Transverse colon (tissue), 4 donors: ENCODE measurements around the gene UNC13B. TPM values are rescaled to one million over a fixed set of nuclear protein-coding genes. Genes with fewer than 3 reads are reported as not detected.

Experiments
- DNase-seq: peaks from one replicate; pipeline ENCODE4 v3.0.0-alpha.2; 2019
- H3K27ac ChIP-seq, 4 donors: fragments of 200-600 bp; sonication (generic); 2 replicates each; pipeline ENCODE4 v1.5.1; 2016 to 2018; ENCODE audit warnings: inconsistent platforms in 4 of 4
- H3K27me3 ChIP-seq: fragments of 200-600 bp; sonication (generic); 2 replicates; pipeline ENCODE4 v1.5.1; 2017; ENCODE audit warnings: inconsistent platforms
- H3K36me3 ChIP-seq, 4 donors: fragments of 200-600 bp; sonication (generic); 2 replicates each; pipeline ENCODE4 v1.5.1; 2017 to 2019; ENCODE audit warnings: inconsistent platforms in 4 of 4
- H3K4me1 ChIP-seq, 4 donors: fragments of 200-600 bp; sonication (generic); 2 replicates each; pipeline ENCODE4 v1.5.1; 2017 to 2020; ENCODE audit warnings: inconsistent platforms in 4 of 4
- H3K4me3 ChIP-seq, 4 donors: fragments of 200-600 bp; sonication (generic); 1 replicate in 1 of 4; 2 replicates in 3 of 4; pipeline versions ENCODE4 v1.5.1 to v1.6.1; 2017 to 2019; ENCODE audit warnings: inconsistent platforms in 4 of 4
- H3K9me3 ChIP-seq, 2 donors: fragments of 200-600 bp; sonication (generic); 2 replicates each; pipeline ENCODE4 v1.5.1; 2017 to 2019; ENCODE audit warnings: inconsistent platforms in 2 of 2
- EP300 ChIP-seq: sonication (generic); formaldehyde crosslinking; IDR thresholded peaks from one replicate; pipeline ENCODE4 v1.6.1; 2017; ENCODE audit warnings: antibody characterized with exemption, low read depth
- POLR2A ChIP-seq: fragments of 450-650 bp; IDR thresholded peaks from one replicate; pipeline ENCODE4 v1.6.1; 2016; ENCODE audit warnings: antibody characterized with exemption, mild to moderate bottlenecking, moderate library complexity
- POLR2AphosphoS5 ChIP-seq, 3 donors: sonication (generic); formaldehyde crosslinking; IDR thresholded peaks; one replicate each; pipeline ENCODE4 v1.6.1; 2016; ENCODE audit warnings: antibody characterized with exemption in 3 of 3
- WGBS, 2 donors: methylation state at CpG; one replicate each; pipeline ENCODE4 v1.1.5; 2018; ENCODE audit warnings: low coverage in 1 of 2; 5-methylcytosine and 5-hydroxymethylcytosine counted together
- in situ Hi-C, 4 donors: fragments of 200-750 bp; cut with MboI; loops; one replicate each; pipeline versions ENCODE4 v1.15.0 to v1.15.1; 2017; ENCODE audit warnings: low sequenced_read_pairs in 3 of 4, low pct_ligation_motif_present in 1 of 4, low pct_unique_long_range_greater_than_20kb in 1 of 4
- intact Hi-C: fragments of 100-400 bp; cut with DNase I; formaldehyde crosslinking; loops from one replicate; pipeline ENCODE4 v1.15.1; 2023; ENCODE audit warnings: low total_unique reads
- total RNA-seq, 4 donors: library from RNA; depleted of rRNA; stranded (reverse); fragments of >200 nt; gene quantifications; one replicate each; pipeline ENCODE4 v1.1.0, GENCODE V29; 2016
- TF ChIP-seq, protein P1 (sequence below), 5 experiments: fragments of 200-600 bp in 3 of 5; fragments of 450-650 bp in 2 of 5; sonication (generic) in 3 of 5; IDR thresholded peaks; 1 replicate in 2 of 5; 2 replicates in 3 of 5; pipeline ENCODE4 v1.5.1; 2016 to 2017; ENCODE audit warnings: antibody characterized with exemption in 5 of 5, inconsistent platforms in 3 of 5, mild to moderate bottlenecking in 2 of 5, moderate library complexity in 1 of 5

Gene UNC13B
- total RNA-seq, 4 donors from 2014 or later = 52.1 to 67.0 (median 58.9) TPM

DNA sequence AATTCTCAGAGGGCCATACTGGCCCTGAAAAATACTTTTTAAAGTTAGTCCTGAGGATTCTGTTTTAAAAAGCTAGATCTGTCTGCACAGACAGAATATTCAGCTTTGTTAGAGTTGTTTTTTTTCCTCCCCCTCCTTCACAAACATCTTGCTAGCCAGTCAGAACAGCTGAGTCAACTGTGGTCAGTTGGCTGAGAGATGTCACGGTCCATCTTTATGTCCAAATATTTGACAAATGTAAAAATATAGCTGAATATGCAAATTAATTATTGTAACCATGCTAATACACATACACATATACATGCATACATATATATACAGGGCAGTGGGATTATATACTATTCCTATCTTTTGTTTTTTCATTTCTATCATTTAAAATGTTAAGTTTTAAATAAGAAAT is 33.9 kb downstream of the UNC13B start:
- Histone ChIP-seq H3K9me3 (peaks cover 17 to 22% of the 10 kb centered on the region in 2 donors), H3K4me3 (no peak overlapping the region), H3K4me1 (no peaks in the 10 kb centered on the region), H3K27me3 (no peaks in the 10 kb centered on the region), H3K27ac (no peak overlapping the region), H3K36me3 (peaks cover 0 to 10% (median 0%) of the 10 kb centered on the region in 4 donors)
- no peak for DNase-seq
- WGBS, 2 donors = 62 to 74% methylated on average over 1 of the region's 1 CpG
- intact Hi-C loops = no loop called here
- no peak for TF ChIP-seq POLR2AphosphoS5 (IDR thresholded peaks at IDR 0.05)
- TF ChIP-seq, protein P1, sequence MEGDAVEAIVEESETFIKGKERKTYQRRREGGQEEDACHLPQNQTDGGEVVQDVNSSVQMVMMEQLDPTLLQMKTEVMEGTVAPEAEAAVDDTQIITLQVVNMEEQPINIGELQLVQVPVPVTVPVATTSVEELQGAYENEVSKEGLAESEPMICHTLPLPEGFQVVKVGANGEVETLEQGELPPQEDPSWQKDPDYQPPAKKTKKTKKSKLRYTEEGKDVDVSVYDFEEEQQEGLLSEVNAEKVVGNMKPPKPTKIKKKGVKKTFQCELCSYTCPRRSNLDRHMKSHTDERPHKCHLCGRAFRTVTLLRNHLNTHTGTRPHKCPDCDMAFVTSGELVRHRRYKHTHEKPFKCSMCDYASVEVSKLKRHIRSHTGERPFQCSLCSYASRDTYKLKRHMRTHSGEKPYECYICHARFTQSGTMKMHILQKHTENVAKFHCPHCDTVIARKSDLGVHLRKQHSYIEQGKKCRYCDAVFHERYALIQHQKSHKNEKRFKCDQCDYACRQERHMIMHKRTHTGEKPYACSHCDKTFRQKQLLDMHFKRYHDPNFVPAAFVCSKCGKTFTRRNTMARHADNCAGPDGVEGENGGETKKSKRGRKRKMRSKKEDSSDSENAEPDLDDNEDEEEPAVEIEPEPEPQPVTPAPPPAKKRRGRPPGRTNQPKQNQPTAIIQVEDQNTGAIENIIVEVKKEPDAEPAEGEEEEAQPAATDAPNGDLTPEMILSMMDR (IDR thresholded peaks at IDR 0.05) = no peak
- in situ Hi-C loops = no loop called here

DNA sequence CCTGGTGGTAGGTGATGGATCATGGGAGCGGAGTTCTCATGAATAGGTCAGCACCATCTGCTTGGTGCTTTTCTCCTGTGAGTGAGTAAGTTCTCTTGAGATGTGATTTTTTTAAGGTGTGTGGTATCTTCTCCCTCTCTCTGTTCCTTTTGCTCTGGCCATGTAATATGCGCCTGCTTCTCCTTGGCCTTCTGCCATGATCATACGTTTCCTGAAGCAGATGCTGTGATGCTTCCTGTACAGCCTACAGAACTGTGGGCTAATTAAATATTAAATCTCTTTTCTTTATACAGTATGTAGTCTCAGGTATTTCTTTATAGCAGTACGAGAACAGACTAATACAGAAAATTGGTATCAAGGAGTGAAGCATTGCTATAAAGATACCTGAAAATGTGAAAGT is 36.4 kb downstream of the UNC13B start:
- intact Hi-C loops = no loop called here

DNA sequence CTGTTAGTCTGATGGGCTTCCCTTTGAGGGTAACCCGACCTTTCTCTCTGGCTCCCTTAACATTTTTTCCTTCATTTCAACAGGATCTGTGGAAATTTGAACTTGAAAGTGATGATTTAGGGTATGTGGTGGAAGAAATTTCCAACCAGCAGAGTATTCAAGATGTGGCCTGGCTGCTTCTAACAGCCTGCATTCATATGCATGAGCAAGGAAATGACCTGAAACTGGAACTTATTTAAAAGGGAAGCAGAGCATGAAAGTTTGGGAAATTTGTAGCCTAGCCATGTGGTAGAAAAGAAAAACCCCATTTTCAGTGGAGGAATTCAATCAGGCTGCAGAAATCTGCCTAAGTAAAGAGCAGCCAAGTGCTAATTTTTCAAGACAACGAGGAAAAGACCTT is 41.7 kb downstream of the UNC13B start:
- peaks cover 18 to 22% of the 10 kb centered on the region in 2 donors for H3K9me3 ChIP-seq
- no peaks in the 10 kb centered on the region for H3K27me3 ChIP-seq
- no peaks in the 10 kb centered on the region for H3K36me3 ChIP-seq
- H3K27ac ChIP-seq = no peak overlapping the region
- 78% methylated on average over 2 of the region's 2 CpGs; no CpG with 5 or more reads in 1 of the 2 donors for WGBS, 2 donors
- in situ Hi-C loops (no loop called here), intact Hi-C loops (no loop called here)
- no peaks in the 10 kb centered on the region for H3K4me1 ChIP-seq
- no peak for DNase-seq
- no peak overlapping the region for H3K4me3 ChIP-seq
- no peak for TF ChIP-seq EP300
- TF ChIP-seq POLR2AphosphoS5 (IDR thresholded peaks at IDR 0.05) = no peak
- no peak for TF ChIP-seq POLR2A
- TF ChIP-seq, protein P1 (IDR thresholded peaks at IDR 0.05) = no peak

More for the DNA sequence above, 36.4 kb downstream of the UNC13B start:
- Histone ChIP-seq H3K27me3 (no peaks in the 10 kb centered on the region), H3K9me3 (peaks cover under 1 to 9% of the 10 kb centered on the region in 2 donors), H3K4me3 (no peak overlapping the region), H3K36me3 (no peaks in the 10 kb centered on the region), H3K4me1 (no peaks in the 10 kb centered on the region), H3K27ac (no peak overlapping the region)
- DNase-seq = no peak
- in situ Hi-C loops = no loop called here
- no peak for TF ChIP-seq POLR2A
- no peak for TF ChIP-seq POLR2AphosphoS5 (IDR thresholded peaks at IDR 0.05)
- TF ChIP-seq EP300 = no peak
- 80 to 92% methylated on average over 3 to 4 of the region's 4 CpGs for WGBS, 2 donors

DNA sequence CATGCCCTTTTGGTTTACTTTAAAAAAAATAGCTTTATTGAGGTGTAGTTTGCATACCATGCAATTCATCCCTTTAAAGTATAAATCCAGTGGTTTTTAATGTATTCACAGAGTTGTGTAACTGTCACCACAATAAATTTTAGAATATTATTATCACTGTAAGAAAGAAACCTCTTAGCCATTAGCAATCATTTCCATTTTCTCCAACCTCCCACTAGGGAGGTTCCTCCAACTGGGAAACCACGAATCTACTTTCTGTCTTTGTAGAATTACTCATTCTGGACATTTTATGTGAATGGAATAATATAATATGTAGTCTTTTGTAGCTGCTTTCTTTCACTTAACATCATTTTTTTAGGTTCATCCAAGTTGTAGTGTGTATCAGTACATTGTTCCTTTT is 43.5 kb downstream of the UNC13B start:
- intact Hi-C loops = no loop called here
- H3K9me3 ChIP-seq = peaks cover 14 to 22% of the 10 kb centered on the region in 2 donors
- no peak for TF ChIP-seq POLR2AphosphoS5 (IDR thresholded peaks at IDR 0.05)
- TF ChIP-seq, protein P1 (IDR thresholded peaks at IDR 0.05) = no peak
- TF ChIP-seq EP300 = no peak
- no peak for TF ChIP-seq POLR2A
- no peaks in the 10 kb centered on the region for H3K36me3 ChIP-seq
- in situ Hi-C loops = no loop called here
- H3K27ac ChIP-seq = no peak overlapping the region
- no peak overlapping the region for H3K4me3 ChIP-seq
- 73 to 100% methylated on average over 1 of the region's 1 CpG for WGBS, 2 donors
- no peak for DNase-seq
- H3K4me1 ChIP-seq = no peaks in the 10 kb centered on the region
- no peaks in the 10 kb centered on the region for H3K27me3 ChIP-seq

DNA sequence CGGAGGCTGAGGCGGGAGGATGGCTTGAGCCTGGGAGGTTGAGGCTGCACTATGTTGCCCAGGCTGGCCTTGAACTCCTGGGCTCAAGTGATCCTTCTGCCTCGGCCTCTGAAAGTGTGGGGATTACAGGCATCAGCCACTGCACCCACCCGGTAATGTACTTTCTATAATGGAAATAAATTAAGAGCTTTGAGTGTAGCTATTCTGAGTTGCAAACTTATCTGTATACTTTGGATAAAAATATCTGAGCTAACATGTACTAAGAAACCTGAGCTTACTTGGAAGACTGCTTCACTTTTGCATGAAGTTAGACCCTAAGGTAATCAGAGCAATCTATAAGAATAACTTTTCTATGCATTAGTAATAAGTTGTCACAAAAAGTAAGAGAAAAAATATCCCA is 50.0 kb downstream of the UNC13B start:
- Histone ChIP-seq H3K4me1 (no peaks in the 10 kb centered on the region), H3K27ac (no peak overlapping the region), H3K36me3 (no peaks in the 10 kb centered on the region), H3K9me3 (no peaks in the 10 kb centered on the region), H3K4me3 (no peak overlapping the region), H3K27me3 (no peaks in the 10 kb centered on the region)
- in situ Hi-C loops (no loop called here), intact Hi-C loops (no loop called here)
- TF ChIP-seq EP300 (no peak), POLR2A (no peak), POLR2AphosphoS5 (IDR thresholded peaks at IDR 0.05) (no peak)
- TF ChIP-seq, protein P1 (IDR thresholded peaks at IDR 0.05) = no peak
- 91 to 96% methylated on average over 4 of the region's 4 CpGs for WGBS, 2 donors
- DNase-seq = no peak
